Activated B cell treated with CpG ODN at 0.5 μM for 24 hours (primary cell): ENCODE results near the gene NAA60. TPM values are rescaled to one million over a fixed set of nuclear protein-coding genes. Genes with fewer than 3 reads are reported as not detected.
"Not testable (repeated sequence)": the region's sequence is repeated elsewhere in the genome, so short reads cannot be mapped to it uniquely, and the experiment has no call there.

Experiments used
- ATAC-seq: fragments of 200-7000 bp; cut with Tn5 transposase; one replicate; pipeline ENCODE4 v1.10.0; 2021; ENCODE audit warnings: low read depth, mild to moderate bottlenecking, moderate library complexity
- CTCF ChIA-PET: fragments of 350-600 bp; sonication (Branson Sonifier 250); formaldehyde crosslinking; loops from one replicate; lab custom pipeline; 2021; ENCODE audit warnings: antibody characterized with exemption; lab: Charles Lee
- POLR2A ChIA-PET: fragments of 350-600 bp; sonication (Branson Sonifier 250); formaldehyde crosslinking; loops from one replicate; lab custom pipeline; 2021; ENCODE audit warnings: antibody characterized with exemption; lab: Charles Lee
- DNase-seq: peaks from one replicate; pipeline ENCODE4 v3.0.0; 2022
- H3K27ac Mint-ChIP-seq: one replicate; pipeline ENCODE4 v1.8.0; 2020; ENCODE audit warnings: mixed read lengths
- H3K27me3 Mint-ChIP-seq: one replicate; pipeline ENCODE4 v1.8.0; 2021; ENCODE audit warnings: mixed read lengths
- H3K36me3 Mint-ChIP-seq: one replicate; pipeline ENCODE4 v1.8.0; 2021; ENCODE audit warnings: low read depth, mixed read lengths
- H3K4me1 Mint-ChIP-seq: one replicate; pipeline ENCODE4 v1.8.0; 2021; ENCODE audit warnings: mixed read lengths
- H3K4me3 Mint-ChIP-seq: one replicate; pipeline ENCODE4 v1.8.0; 2020; ENCODE audit warnings: mild to moderate bottlenecking, mixed read lengths
- H3K9me3 Mint-ChIP-seq: one replicate; pipeline ENCODE4 v1.8.0; 2020; ENCODE audit warnings: mixed read lengths
- intact Hi-C: fragments of 100-400 bp; cut with micrococcal nuclease; formaldehyde crosslinking; loops from one replicate; pipeline ENCODE4 v1.15.1; 2024
- total RNA-seq: library from RNA; stranded (reverse); gene quantifications from 2 replicates; pipeline ENCODE4 v1.2.3, GENCODE V29; 2022
- TF ChIP-seq, protein P1 (sequence below): fragments of 200-600 bp; IDR thresholded peaks from one replicate; pipeline ENCODE4 v1.8.0; 2022; ENCODE audit warnings: antibody characterized with exemption, mild to moderate bottlenecking

The NAA60 gene
- total RNA-seq, 1 donor from 2014 or later, result 48.0 TPM

DNA sequence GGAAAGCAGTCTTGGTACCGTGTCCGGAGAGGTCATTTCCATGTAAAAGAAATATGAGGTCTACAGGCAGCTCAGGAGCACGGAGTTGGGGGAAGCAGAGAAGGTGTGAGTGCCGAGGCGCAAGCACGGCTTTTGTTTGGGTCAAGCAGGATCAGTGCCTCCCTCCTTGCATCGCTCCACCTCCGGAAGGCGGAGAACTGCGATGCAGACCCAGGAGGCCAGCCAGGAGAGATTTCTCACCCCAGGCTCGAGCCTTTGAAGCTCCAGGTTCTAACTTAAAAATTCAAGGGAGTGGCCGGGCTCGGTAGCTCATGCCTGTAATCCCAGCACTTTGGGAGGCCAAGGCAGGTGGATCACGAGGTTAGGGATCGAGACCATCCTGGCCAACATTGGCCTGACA lies 25.0 kb downstream of the NAA60 start:
- intact Hi-C loops, result no loop called here
- DNase-seq, result no peak
- TF ChIP-seq, protein P1, sequence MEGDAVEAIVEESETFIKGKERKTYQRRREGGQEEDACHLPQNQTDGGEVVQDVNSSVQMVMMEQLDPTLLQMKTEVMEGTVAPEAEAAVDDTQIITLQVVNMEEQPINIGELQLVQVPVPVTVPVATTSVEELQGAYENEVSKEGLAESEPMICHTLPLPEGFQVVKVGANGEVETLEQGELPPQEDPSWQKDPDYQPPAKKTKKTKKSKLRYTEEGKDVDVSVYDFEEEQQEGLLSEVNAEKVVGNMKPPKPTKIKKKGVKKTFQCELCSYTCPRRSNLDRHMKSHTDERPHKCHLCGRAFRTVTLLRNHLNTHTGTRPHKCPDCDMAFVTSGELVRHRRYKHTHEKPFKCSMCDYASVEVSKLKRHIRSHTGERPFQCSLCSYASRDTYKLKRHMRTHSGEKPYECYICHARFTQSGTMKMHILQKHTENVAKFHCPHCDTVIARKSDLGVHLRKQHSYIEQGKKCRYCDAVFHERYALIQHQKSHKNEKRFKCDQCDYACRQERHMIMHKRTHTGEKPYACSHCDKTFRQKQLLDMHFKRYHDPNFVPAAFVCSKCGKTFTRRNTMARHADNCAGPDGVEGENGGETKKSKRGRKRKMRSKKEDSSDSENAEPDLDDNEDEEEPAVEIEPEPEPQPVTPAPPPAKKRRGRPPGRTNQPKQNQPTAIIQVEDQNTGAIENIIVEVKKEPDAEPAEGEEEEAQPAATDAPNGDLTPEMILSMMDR, result no peak
- ChIA-PET POLR2A (no interaction called here), CTCF (no interaction called here)
- H3K27ac Mint-ChIP-seq, result no peak overlapping the region
- H3K9me3 Mint-ChIP-seq, result peaks cover 4% of the 10 kb centered on the region
- H3K4me3 Mint-ChIP-seq, result no peak overlapping the region
- no peaks in the 10 kb centered on the region for H3K27me3 Mint-ChIP-seq
- peaks cover 43% of the 10 kb centered on the region for H3K4me1 Mint-ChIP-seq
- H3K36me3 Mint-ChIP-seq, result peaks cover 48% of the 10 kb centered on the region
- no peak for ATAC-seq

DNA sequence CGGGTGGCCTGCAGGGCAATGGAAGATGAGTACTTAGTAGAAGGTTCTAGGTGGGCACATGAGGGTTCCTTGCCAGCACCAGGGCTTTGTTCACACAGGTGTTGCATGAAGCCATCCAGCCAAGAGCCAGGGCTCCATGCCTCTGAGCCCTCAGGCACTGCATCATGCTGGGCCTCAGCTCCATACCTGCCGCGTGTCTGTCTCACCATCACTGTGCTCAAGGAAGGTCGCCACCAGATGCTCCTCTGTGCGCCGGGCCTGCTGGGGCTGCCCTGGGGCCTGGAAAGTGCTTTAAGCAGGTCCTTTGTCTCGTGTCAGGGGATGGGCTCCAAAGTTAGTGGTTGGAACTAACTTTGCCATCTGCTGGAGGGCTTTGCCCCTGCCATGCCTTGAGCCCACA lies 26.3 kb downstream of the NAA60 start:
- Mint-ChIP-seq H3K27ac (no peak overlapping the region), H3K9me3 (peaks cover 4% of the 10 kb centered on the region), H3K4me3 (no peak overlapping the region), H3K36me3 (peaks cover 48% of the 10 kb centered on the region), H3K27me3 (no peaks in the 10 kb centered on the region), H3K4me1 (peaks cover 36% of the 10 kb centered on the region)
- TF ChIP-seq, protein P1, result no peak
- CTCF ChIA-PET, result no interaction called here
- ATAC-seq (no peak), DNase-seq (no peak)
- intact Hi-C loops, result no loop called here
- POLR2A ChIA-PET, result no interaction called here

DNA sequence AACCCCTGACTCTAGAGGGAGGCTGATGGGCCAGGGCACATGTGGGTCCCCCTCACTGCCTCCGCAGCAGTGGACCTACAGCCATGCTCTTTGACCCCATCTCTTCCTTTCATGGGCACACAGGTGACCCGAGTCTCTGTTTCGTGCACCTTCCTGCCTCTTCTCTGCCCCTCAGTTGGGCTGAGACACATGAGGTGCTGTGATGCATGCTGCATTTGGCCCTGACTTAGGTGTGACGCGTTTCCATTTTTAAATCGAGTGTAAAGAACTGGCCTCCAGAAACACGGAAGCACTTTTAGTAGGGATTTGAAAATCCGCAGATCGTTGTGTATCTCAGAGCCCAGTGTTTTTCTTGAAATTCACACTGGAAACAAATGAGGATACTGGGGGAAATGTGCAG lies 27.2 kb downstream of the NAA60 start:
- H3K27me3 Mint-ChIP-seq, result no peaks in the 10 kb centered on the region
- POLR2A ChIA-PET, result no interaction called here
- intact Hi-C loops, result no loop called here
- no peak overlapping the region for H3K27ac Mint-ChIP-seq
- DNase-seq (no peak), ATAC-seq (no peak)
- peaks cover 30% of the 10 kb centered on the region for H3K4me1 Mint-ChIP-seq
- TF ChIP-seq, protein P1, result no peak
- H3K4me3 Mint-ChIP-seq, result no peak overlapping the region
- peaks cover 4% of the 10 kb centered on the region for H3K9me3 Mint-ChIP-seq
- CTCF ChIA-PET, result no interaction called here
- peaks cover 44% of the 10 kb centered on the region for H3K36me3 Mint-ChIP-seq

DNA sequence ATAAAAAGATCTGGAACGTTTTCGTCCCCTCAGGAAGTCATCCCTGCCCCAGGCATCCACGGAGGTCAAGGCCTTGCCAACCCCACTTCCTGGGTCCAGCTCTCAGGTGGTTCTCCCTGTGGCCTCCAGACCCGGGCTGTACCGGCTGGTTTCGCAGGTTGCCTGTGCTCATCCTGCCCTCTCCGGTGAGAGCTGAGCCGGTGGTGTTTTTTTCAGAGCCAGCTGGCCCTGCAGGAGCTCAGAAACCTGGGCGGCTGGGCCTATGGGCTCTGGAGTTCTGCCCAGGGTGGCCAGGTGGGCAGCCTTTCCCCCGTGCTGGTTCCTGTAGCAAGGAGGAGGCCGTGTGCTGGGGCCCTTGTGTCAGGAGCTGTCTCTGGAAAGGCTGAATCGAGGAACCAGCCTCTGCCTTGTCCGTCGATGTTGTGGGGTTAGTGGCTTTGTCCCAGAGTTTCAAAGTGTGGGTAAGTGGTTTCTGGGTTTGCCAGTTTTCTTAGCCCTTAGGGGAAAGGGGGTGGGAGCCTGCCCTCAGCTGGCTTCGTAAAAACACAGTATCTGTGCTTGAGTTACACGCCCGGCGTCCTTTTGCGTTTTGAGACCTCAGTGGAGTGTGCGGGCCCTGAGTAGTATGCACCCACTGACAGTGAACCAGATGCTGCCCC lies 28.2 kb downstream of the NAA60 start:
- peaks cover 4% of the 10 kb centered on the region for H3K9me3 Mint-ChIP-seq
- no peak overlapping the region for H3K4me3 Mint-ChIP-seq
- no peak for ATAC-seq
- ChIA-PET CTCF (no interaction called here), POLR2A (no interaction called here)
- no peak overlapping the region for H3K27ac Mint-ChIP-seq
- H3K27me3 Mint-ChIP-seq, result no peaks in the 10 kb centered on the region
- H3K4me1 Mint-ChIP-seq, result peaks cover 27% of the 10 kb centered on the region
- TF ChIP-seq, protein P1, result no peak
- H3K36me3 Mint-ChIP-seq, result peaks cover 37% of the 10 kb centered on the region
- no peak for DNase-seq
- intact Hi-C loops, result no loop called here

DNA sequence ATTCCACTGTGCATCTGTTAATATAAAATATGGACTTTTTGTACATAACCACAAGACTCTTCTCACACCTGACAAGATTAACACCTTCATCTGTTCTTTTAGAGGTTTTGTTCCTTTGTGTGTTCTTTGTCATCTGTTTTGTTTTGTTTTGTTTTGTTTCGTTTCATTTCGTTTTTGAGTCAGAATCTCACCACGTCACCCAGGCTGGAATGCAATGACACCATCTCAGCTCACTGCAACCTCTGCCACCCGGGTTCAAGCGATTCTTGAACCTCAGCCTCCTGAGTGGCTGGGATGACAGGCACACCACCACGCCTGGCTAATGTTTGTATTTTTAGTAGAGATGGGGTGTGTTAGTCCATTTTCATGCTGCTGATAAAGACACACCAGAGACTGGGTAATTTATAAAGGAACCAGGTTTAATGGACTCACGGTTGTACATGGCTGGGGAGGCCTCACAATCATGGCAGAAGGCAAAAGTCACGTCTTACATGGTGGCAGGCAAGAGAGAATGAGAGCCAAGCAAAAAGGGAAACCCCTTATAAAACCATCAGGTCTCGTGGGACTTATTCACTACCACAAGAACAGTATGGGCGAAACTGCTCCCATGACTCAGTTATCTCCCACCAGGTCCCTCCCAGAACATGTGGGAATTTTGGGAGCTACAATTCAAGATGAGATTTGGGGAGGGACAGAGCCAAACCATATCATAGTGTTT lies 29.6 kb downstream of the NAA60 start:
- intact Hi-C loops, result no loop called here
- H3K4me1 Mint-ChIP-seq, result peaks cover 13% of the 10 kb centered on the region
- DNase-seq (no peak), ATAC-seq (no peak)
- POLR2A ChIA-PET, result no interaction called here
- H3K27ac Mint-ChIP-seq, result no peak overlapping the region
- TF ChIP-seq, protein P1, result no peak
- no peaks in the 10 kb centered on the region for H3K27me3 Mint-ChIP-seq
- H3K4me3 Mint-ChIP-seq, result no peak overlapping the region
- peaks cover 4% of the 10 kb centered on the region for H3K9me3 Mint-ChIP-seq
- peaks cover 27% of the 10 kb centered on the region for H3K36me3 Mint-ChIP-seq
- CTCF ChIA-PET, result no interaction called here

DNA sequence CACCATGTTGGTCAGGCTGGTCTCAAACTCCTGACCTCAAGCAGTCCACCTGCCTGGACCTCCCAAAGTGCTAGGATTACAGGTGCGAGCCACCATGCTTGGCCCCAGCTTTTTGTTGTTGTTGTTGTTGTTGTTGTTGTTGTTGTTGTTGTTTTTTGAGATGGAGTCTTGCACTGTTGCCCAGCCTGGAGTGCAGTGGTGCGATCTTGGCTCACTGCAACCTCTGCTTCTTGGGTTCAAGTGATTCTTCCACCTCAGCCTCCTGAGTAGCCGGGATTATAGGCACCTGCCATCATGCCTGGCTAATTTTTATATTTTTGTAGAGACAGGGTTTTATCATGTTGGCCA lies 30.1 kb downstream of the NAA60 start:
- H3K27me3 Mint-ChIP-seq, DNase-seq, CTCF ChIA-PET, intact Hi-C loops, POLR2A ChIA-PET, ATAC-seq, H3K4me1 Mint-ChIP-seq, H3K9me3 Mint-ChIP-seq, H3K27ac Mint-ChIP-seq, H3K4me3 Mint-ChIP-seq: not testable (repeated sequence)
- peaks cover 27% of the 10 kb centered on the region for H3K36me3 Mint-ChIP-seq
